AG04449 (cell line): ENCODE data around the gene NEDD8.

ENCODE experiments used
- CTCF ChIA-PET: fragments of 350-600 bp; formaldehyde crosslinking; extraction: SDS; loops from one replicate; lab custom pipeline; 2021; ENCODE audit warnings: antibody characterized with exemption; lab: Yijun Ruan, JAX
- POLR2A ChIA-PET: fragments of 400-600, 350-600 bp; formaldehyde crosslinking; extraction: SDS; loops from one replicate; lab custom pipeline; 2020; ENCODE audit warnings: antibody characterized with exemption, inconsistent platforms; lab: Yijun Ruan, JAX
- DNase-seq: peaks from one replicate; pipeline ENCODE4 v3.0.0-alpha.2; 2010; ENCODE audit warnings: low read depth, low spot score
- H3K4me3 ChIP-seq: 2 replicates; pipeline ENCODE4 v1.5.1; 2011; ENCODE audit warnings: low read depth, mild to moderate bottlenecking, control low read depth, low read length
- CTCF ChIP-seq: IDR thresholded peaks from one replicate; pipeline ENCODE4 v1.5.1; 2011; ENCODE audit warnings: mild to moderate bottlenecking, moderate library complexity, low read length, control low read depth, inconsistent platforms; ENCODE audit not compliant: insufficient read depth; ENCODE audit errors: missing control alignments

Gene NEDD8

DNA sequence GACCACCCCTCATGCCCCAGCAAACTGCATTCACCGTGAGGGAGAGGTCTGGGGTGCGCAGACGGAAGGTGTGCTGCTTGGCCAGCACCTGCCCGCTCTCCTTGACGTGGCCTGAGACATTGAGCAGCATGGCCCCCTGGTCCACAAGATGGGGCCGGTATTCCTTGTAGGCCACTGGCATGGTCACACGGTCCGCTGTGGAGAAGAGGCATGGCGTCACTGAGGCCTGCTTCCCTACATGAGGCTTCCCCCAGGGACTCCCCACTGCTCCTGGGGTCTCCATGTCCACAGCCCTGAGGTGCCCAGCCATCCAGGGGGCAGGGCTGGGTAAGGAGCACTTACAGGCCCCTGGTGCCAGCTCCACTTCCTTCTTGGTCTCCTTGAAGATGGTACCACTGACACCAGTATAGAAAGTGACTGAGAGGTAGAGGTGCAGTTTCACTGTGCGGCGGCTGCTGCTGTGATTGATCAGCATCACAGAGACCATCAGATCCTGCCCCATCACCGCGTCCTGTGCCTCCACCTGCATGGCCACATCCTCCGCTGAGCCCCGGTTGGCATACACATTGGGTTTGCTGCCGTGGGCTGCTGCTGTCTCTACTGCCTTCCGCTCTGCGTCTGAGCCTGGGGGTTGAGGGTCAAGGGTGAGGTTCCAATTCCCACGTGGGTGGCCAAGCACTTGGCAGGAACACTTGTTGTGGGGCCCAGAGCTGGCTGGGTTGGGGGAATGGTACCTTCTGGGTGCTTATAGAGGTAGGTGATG, 22.6 kb upstream of the NEDD8 start:
- POLR2A ChIA-PET: no interaction called here

DNA sequence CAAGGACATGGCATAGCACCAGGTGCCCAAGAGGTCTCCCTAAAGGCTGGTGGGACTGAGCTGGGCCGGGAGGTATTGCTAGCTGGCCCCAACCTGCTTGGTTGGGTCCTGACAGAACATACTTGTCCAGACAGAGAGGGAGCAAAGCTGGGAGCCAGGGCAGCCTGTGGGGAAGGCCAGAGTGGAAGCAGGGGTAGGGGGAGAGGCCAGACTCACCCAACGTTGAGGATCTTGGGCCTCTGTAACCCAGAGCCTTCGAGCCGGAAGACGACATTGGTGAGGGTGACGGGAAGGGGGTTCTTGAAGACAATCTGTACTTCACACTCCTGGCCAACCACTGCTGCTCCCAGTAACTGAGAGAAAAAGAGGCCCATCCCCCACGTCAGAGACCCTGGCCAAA, 21.8 kb upstream of the NEDD8 start:
- POLR2A ChIA-PET: no interaction called here
- TF ChIP-seq CTCF: no peak
- DNase-seq: no peak
- no peak overlapping the region for H3K4me3 ChIP-seq
- CTCF ChIA-PET: interaction anchor here (8.0 to 16.0 kb wide), 2 partner anchors 10 to 44 kb away, joined by 72 to 155 read pairs; partner anchors contain the start of genes DHRS1, NOP9 and TINF2

More for the DNA sequence above, 22.6 kb upstream of the NEDD8 start:
- CTCF ChIA-PET: interaction anchor here (1.1 to 16.0 kb wide), 3 partner anchors 10 to 43 kb away, joined by 3 to 155 read pairs (median 72); partner anchors contain the start of genes DHRS1, NOP9 and TINF2
- DNase-seq: no peak
- no peak overlapping the region for H3K4me3 ChIP-seq
- TF ChIP-seq CTCF: no peak

DNA sequence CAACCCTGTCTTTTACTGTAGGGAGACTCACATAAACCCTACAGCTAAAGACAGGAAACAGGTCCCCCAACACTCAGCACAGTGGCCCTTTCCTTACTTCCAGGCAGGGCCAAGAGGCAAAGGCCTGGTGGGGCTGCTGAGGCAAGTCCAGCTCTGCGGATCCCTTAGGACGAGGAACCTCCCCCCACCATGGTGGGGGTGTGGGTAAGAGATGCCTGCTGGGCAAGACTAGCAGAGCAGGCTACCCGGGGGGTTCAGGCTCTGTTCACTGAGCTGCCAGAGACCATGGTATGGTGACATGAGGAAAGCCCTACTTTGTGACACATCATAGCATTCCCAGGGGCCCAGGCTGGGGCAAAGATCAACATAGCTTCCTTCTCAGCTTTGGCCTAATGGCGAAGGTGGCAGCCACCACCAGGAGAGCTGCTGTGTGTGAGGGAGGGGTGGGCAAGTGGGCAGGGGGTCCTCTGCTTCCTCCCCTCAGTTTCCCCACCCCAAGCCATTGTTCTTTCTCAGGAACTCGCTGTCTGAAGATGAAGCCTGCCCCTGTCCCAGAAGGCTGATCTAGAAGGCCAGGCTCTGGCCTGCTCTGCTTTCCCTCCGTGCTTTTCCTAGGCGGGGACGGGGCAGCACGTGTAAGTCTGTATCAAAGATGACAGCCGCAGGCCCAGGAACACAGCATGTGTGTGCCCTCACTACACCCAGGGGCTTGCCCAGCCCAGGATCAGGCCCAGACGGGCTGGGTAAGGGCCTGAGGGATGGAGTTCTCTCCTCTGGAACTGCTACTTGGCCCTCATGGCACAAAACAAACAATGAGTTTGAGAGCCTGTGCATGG, 20.3 kb upstream of the NEDD8 start:
- no peak for TF ChIP-seq CTCF
- no peak for DNase-seq
- ChIA-PET POLR2A (interaction anchor here (1.0 to 2.4 kb wide), 2 partner anchors 10 to 19 kb away, joined by 4 to 18 read pairs; partner anchors contain the start of genes RABGGTA and TINF2), CTCF (interaction anchor here (0.6 to 16.0 kb wide), 14 partner anchors 8 to 143 kb away, joined by 3 to 155 read pairs (median 4); partner anchors contain the start of genes CIDEB, DHRS1, GMPR2 and LTB4R2)
- H3K4me3 ChIP-seq: no peak overlapping the region

- TF ChIP-seq CTCF: no peak
- CTCF ChIA-PET: interaction anchor here (0.7 to 16.0 kb wide), 14 partner anchors 8 to 82 kb away, joined by 3 to 155 read pairs (median 4); partner anchors contain the start of genes CIDEB, DHRS1, GMPR2 and LTB4R2
- POLR2A ChIA-PET: interaction anchor here (1.0 to 2.4 kb wide), 2 partner anchors 10 to 19 kb away, joined by 4 to 18 read pairs; partner anchors contain the start of genes RABGGTA and TINF2
- H3K4me3 ChIP-seq: no peak overlapping the region
- DNase-seq: no peak
Measured at GRCh38 chr14:24251880-24252288, 19.7 kb upstream of the NEDD8 start.

DNA sequence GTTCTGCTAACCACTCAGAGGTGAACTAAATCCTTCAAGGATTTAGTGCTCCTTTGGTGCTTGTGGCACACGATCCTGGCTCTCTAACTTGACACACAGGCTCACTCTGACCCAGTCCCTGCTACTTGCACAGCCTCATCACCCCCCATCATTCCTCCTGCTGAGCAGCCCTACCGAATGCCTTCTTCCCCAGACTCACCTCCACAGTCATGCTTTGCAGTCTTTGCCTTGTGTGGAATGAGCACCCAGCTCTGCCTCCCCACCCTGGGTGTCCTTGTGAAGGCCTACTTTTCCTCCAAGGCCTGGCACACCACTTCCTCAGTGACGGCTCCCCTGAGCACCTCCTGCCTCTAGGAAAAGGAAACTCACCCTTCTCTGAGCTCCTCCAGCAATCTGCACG, 18.2 kb upstream of the NEDD8 start:
- no peak overlapping the region for H3K4me3 ChIP-seq
- no peak for DNase-seq
- ChIA-PET CTCF (interaction anchor here (2.0 to 16.0 kb wide), 6 partner anchors 6 to 83 kb away, joined by 5 to 155 read pairs (median 20); partner anchors contain the start of genes CIDEB, DHRS1, MDP1 and NOP9), POLR2A (interaction anchor here (0.6 to 2.4 kb wide), 2 partner anchors 8 to 43 kb away, joined by 3 to 18 read pairs; partner anchors contain the start of gene TINF2)
- no peak for TF ChIP-seq CTCF
